ENCODE data around the gene AGT.
"Not testable (repeated sequence)": the region's sequence is repeated elsewhere in the genome, so short reads cannot be mapped to it uniquely, and the experiment has no call there.

Gene AGT

DNA sequence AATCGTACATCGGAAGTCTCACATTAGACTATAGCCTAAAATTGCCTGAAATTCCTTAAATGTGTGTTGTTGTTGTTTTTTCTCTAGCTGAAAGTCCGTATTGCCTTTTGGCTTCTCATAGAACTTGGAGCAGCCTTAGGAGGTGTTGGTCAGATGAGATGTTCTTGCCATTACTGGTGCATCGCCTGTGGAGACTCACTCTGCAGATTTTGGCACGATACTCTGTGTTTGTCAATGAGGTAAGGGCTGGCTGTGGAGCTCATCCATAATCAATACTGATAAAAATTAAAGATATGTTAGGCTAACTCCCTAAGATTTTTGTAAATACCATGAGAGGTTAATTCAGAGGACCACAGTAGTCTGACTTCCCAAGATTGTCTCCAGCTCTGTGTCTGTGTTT, 28.9 kb downstream of the AGT start:
- no peak for FAIRE-seq

DNA sequence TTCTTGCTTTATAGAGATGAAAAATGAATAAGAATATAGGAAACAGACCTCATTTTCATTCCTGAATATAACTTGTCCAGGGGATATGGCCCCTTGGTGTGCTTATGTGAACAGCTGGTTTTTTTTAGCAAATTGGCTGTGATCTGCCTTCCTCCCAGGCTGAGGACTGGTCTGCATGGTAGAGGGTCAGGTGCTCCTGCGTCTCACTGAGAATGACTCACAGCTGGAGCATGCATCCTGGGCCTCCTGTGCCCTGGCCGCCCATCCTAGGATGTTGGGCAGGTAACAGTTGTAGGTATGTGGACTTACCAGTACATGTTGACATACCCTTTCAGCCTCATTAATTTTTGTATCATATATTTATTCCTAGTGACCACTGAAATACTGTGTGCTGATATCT, 29.8 kb downstream of the AGT start:
- FAIRE-seq = no peak

DNA sequence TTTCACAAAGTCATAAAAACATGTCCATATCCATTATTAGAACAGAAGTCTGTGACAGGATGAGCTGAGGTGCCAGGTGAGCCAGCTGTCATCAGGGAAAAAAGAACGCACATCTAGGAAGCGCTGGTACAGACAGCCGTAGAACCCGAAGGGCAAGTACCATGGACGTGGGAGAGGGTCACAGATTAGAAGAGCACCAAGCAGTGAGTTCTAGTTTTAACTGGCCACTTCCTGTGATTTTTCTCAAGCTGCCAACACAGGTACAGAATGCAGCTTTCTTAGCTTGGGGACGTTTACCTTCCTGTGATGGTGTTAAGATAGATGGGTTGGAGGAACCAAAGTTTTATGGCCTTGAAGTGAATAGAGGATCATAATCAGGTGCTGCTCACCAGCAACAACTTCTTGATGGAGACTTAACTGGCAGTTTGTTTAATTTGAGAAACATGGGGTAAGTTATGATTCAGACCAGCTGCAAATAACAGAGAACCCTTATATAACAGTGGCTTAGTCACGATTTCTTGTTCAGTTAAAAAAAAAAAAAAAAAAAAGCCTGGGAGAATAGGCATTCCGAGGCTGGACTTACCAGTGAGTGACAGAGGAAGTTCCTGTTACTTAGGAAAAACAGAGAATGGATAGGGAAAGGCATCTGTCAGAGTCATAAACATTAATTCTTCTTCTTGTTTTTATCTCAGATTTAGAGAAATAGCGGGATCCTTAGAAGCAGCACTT, 30.9 kb downstream of the AGT start:
- FAIRE-seq = no peak

DNA sequence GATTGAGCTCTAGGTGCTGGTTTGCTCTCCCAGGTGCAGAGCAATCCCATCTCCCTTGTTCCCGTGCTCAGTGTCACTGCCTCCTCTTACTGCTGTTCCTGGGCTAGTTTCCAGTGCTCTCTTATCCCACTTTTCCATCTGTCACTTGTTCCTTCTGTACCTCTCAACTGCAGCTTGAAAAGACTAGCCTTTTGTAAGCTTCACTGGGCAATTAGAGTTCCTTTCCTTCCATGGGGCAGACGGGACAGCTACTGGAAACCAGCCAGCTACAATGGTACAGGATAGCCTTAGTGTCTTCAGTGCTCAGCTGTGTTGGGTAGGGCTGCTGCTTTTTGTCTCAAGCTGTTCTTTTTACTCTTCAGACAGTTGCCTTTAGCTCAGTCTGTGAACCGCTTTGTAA, 31.6 kb downstream of the AGT start:
- no peak for FAIRE-seq

DNA sequence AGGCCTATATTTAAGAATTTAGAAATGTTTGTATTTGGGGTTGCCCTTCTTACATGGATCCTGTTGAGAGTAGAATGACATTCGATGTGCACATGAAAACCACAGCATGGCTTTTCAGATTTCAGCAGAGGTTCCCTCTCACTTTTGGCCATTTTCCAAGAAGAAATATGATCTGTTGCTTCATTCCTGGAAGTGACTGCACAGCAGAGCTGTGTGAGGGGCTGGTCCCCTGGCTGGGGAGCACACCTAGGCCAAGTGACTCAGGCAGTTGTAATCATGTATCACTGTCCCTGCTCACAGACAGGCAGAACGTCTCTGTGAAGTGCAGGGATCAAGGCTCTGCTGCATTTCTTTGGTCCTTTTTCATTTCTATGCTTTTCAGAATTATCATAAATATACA, 32.3 kb downstream of the AGT start:
- FAIRE-seq = no peak

DNA sequence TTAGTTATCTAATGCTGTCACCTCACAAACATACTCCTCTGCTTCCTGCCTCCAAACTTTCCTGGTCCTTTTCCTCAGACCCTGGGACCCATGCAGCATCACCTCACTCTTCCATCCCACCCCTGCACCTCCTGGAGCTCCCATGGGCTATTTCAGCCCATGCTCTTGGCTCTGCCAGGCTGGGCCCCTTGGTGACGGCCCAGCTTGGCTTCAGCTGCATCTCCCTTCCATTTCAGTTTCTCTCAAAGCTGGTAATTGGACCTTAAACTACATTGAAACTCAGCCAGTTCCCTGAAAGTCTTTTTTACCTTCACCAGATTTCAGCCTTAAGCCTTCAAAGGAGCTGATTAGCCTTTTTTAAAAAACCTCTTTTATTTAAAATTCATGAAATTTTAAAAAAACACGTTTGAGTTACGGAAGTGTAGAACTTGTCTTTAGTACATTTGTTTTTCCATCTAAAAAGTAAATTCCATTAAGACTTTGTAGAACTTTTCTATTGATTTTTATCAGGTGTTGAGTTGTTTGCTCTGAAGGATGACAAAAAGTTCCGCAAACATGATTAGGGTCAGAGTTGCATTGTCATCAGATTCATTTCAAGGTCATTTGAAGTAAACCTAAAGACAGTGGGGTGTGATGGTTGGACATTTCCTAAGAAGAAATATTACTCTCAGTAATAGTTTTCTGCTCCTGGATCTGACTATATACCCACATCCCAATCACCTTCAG, 33.5 kb downstream of the AGT start:
- no peak for FAIRE-seq

DNA sequence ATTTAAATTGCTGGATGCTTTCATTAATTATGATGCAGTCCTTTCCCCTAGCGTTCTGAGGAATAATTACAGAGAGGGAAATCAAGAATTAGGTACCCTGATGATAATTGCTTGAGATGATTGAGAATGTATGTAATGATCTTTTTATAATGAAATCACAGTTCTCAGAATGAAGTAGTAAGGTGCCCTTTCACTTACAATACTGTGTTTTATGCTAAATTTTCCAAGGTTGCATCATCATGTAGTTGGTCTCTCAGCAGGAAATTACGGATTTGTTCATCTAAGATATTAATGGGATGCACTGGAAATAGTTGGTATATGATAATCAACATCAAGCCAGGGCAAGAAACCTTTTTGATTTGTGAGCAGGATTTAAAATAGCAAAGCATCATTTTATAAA, 34.1 kb downstream of the AGT start:
- no peak for FAIRE-seq

DNA sequence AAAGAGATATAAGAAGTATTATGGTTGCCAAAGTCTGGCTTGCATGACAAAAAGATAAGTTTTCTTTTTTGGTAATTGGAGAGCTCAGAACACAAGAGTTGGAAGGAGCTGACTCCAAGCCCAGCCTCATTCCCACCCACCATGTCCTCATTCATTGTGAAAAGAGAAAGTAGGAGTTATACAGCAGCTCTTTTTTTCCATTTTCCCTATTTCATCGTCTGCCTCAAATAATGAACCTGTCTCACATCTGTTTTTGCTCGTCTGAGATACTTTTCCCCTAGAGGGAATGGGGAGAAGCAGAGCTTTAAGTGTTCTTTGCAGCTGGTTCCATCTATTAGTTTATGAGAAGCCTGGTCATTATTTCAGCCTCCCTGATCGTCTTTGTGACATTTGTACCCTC, 34.7 kb downstream of the AGT start:
- no peak for FAIRE-seq

DNA sequence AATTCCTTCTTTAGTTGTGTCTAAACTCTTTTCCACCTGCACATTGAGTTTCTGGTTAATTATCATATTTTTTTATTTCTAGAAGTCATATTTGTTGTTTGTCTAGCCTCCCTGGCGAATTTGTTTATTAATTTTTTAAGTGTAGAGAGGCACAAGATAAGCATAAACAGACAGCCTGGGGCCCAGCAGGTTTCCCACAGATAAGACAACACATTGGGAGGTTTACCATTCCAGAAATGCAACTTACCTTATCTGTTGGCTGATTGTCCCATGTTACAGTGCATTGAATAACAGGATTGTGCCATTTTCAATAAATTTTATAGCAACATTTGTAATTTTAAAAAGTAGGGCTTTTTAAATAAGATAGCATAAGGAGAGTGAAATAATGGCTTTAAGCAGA, 36.7 kb downstream of the AGT start:
- FAIRE-seq = no peak

DNA sequence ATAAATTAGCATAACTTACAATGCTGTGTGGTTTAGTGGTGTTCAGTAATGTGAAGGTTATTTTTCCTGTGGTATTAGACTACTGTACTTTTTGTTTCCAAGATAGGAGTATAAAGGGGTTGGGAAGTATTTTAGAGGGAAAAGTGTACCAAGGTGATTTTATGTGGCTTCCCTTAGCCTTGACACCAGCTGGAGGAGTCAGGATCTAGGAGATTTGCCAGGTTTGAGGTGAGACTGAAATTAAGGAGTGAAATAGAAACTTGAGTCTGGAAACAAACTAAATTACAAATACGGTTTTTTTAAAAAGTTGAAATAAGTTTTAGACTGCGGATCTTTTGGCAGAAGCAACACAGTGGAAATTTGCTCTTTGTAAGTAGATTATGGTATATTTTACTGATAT, 39.3 kb downstream of the AGT start:
- no peak for FAIRE-seq

DNA sequence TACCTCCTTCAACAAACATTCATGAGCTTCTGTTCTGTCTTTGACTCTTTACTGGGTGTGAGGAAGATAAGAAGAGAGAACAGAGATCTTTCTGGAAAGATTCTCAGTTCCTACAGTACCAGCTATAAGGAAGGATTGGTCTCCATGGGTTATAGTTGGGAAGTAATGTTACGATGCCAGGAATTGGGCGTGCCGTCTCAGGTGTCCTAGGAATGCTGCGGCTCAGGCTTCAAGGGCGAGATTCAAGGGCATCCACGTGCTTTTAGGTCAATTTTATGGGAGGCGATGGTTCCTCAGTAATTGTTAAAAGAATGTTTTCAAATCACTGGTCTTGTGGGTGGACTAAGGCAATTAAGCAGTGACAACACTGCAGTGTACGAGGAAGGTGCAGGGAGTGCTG, 44.4 kb downstream of the AGT start:
- no peak for FAIRE-seq

DNA sequence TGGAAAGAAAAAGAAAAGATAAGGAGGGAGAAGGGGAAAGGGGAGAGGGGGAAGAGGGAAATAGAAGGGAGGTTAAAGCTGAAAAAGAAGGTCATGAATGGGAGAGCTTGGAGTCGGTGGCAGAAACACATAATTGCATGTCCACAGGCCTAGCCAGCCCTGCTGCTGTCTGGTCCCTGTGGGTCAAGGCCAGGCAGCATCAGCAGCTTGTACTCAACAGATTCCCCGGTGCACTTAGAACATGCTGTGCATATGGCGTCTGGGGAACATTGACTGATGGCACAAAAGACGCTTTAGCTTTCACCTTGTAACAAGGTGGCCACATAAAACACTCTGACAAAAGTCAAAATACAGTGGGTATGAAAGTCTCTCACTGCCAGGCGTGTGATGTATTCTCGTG, 45.7 kb downstream of the AGT start:
- FAIRE-seq = no peak

DNA sequence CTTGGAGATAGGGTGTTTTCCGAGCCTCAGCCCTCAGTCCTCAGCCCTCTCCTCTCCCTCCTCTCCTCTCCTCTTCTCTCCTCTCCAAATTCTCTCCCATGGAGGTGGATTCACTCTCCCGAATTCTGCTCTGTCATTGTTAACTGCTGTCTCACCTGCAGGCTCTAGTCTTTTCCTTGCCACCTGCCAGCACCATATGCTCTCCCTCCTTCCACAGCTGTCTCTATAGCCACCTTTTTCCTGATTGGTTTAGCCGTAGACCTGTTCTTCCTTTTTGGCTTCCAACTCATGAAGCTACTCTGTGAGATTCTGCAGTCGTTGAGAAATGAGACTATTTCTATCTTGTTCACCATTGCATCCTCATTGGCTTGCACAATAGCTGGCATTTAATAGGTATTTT, 51.9 kb downstream of the AGT start:
- FAIRE-seq = no peak

DNA sequence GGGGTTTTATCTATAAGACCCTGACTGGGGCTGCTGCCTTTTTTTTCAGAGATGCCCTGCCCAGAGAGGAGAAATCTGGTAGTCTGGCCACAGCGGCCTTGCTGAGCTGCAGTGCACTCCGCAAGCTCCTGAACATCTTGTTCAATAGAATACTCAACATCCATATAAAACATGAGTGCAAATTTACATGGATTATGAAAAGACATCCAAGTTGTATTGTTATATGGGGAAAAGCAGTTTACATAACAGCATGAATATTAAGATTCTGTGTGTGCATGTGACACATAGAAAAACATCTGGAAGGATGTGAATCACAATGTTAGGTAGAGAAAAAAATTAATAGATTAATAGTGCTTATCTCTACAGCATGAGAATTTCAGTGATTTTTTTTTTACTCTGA, 55.2 kb downstream of the AGT start:
- no peak for FAIRE-seq

DNA sequence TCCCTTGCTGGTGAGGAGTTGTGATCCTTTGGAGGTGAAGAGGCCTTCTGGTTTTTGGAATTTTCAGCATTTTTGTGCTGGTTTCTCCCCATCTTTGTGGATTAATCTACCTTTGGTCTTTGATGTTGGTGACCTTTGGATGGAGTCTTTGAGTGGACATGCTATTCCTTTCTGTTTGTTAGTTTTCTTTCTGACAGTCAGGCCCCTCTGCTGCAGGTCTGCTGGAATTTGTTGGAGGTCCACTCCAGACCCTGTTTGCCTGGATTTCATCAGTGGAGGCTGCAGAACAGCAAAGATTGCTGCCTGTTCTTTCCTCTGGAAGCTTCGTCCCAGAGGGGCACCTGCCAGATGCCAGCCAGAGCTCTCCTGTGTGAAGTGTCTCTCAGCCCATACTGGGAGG, 55.8 kb downstream of the AGT start:
- FAIRE-seq = not testable (repeated sequence)

DNA sequence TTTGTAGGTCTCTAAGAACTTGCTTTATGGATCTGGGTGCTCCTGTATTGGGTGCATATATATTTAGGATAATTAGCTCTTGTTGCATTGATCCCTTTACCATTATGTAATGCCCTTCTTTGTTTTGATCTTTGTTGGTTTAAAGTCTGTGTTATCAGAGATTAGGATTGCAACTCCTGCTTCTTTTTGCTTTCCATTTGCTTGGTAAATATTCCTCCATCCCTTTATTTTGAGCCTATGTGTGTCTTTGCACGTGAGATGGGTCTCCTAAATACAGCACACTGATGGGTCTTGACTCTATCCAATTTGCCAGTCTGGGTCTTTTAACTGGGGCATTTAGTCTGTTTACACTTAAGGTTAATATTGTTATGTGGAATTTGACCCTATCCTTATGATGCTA, 57.2 kb downstream of the AGT start:
- not testable (repeated sequence) for FAIRE-seq

All from endometrium (tissue), 2 donors.